ENCODE data around the gene EPHA7.

Gene EPHA7

DNA sequence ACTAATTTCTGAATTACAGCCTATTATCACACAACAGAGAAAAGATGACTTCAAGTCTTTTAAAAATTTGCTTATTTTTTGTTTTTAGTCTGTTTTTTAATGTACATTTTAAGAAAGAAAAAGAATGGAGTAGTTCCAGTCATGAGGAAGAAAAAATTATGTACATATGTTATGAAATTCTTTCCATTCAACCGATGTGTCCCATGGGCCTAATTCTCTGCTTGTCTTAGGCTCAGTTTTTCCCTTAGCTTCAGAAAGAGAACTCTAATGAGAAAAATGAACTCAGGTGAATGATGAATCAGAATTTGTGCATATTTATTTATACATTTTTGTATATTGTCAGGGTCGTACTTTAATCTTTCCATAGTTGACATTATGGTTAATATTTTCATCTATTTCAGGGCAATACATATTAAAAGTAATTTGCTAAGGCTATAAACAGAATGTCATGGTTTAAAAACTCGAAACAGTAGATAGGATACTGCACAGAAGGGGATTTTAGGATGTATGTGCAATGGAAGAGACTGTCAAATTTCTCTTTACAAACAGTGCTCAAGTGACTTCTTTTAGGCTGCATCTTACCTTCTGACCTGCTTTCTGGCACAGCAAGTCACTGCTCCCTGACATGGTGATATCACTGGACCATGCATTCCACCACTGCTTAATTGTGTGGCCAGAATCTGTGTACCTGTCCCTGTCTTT, 153.1 kb downstream of the EPHA7 start:
- no peak for DNase-seq (ENCODE audit: low read depth)
- TF ChIP-seq, protein P1, sequence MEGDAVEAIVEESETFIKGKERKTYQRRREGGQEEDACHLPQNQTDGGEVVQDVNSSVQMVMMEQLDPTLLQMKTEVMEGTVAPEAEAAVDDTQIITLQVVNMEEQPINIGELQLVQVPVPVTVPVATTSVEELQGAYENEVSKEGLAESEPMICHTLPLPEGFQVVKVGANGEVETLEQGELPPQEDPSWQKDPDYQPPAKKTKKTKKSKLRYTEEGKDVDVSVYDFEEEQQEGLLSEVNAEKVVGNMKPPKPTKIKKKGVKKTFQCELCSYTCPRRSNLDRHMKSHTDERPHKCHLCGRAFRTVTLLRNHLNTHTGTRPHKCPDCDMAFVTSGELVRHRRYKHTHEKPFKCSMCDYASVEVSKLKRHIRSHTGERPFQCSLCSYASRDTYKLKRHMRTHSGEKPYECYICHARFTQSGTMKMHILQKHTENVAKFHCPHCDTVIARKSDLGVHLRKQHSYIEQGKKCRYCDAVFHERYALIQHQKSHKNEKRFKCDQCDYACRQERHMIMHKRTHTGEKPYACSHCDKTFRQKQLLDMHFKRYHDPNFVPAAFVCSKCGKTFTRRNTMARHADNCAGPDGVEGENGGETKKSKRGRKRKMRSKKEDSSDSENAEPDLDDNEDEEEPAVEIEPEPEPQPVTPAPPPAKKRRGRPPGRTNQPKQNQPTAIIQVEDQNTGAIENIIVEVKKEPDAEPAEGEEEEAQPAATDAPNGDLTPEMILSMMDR (conservative IDR thresholded peaks at IDR 0.05; ENCODE audit: low read depth, low read length) = no peak

DNA sequence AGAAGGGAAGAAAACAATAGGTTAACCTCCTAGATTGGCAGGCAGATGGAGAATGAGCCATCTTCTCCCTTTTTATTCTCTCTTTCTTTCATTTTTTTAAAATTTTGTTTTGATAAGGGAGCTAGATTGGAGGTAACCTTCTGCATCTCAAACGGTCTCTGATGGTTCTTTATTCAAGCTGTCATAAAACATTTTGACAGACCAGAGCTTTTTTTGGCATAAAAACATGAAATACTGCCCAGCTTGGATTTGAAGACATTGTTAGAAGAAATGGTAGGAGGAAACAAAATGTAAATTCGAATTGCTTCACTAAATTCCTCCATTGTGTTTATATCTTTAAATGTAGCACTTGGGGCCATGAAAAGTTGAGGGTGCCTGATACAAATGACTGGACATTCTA, 158.5 kb downstream of the EPHA7 start:
- no peak for DNase-seq (ENCODE audit: low read depth)
- H3K4me3 ChIP-seq (ENCODE audit: low read length) = no peak overlapping the region
- TF ChIP-seq, protein P1 (conservative IDR thresholded peaks at IDR 0.05; ENCODE audit: low read depth, low read length) = no peak

More for the DNA sequence above, 153.1 kb downstream of the EPHA7 start:
- no peak overlapping the region for H3K4me3 ChIP-seq (ENCODE audit: low read length)

DNA sequence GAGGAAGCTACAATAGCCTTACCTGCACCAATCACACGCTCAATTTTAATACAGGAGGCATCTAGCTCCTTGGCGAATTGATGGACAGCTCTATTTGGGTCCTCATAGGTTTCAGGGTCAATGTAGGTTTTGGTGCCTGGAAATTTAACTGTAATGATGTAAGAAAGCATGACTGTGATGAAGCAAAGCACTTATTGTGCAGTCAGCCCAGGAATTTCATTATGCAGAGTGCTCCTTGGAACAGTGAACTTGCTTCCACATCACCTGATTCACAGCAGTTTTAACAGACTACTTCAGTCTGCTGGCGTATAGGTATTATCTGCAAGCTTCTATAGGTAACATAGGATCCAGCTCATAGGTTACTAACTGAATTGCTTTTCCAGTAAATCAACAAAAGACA, 160.0 kb downstream of the EPHA7 start:
- no peak for DNase-seq (ENCODE audit: low read depth)
- TF ChIP-seq, protein P1 (conservative IDR thresholded peaks at IDR 0.05; ENCODE audit: low read depth, low read length) = no peak
- H3K4me3 ChIP-seq (ENCODE audit: low read length) = no peak overlapping the region

DNA sequence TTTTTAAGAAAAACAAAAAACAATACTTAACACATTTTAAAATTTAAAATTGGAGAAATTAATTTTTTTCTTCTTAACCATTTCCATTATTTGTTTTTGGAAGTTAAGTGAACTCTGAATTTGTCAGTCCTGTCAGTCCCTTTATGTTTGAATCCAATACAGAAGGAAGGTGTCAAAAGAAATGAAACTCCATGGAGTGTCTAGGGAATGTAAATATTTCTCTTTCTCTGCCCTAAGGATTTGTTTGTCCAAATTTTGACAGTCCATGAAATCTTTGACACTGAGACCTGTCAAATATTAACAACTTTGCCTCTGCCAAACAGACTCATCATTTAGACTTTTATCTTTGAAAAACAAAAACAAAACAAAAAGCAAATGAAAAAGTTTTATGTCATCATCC, 166.4 kb downstream of the EPHA7 start:
- no peak overlapping the region for H3K4me3 ChIP-seq (ENCODE audit: low read length)
- TF ChIP-seq, protein P1 (conservative IDR thresholded peaks at IDR 0.05; ENCODE audit: low read depth, low read length) = no peak
- DNase-seq (ENCODE audit: low read depth) = no peak

DNA sequence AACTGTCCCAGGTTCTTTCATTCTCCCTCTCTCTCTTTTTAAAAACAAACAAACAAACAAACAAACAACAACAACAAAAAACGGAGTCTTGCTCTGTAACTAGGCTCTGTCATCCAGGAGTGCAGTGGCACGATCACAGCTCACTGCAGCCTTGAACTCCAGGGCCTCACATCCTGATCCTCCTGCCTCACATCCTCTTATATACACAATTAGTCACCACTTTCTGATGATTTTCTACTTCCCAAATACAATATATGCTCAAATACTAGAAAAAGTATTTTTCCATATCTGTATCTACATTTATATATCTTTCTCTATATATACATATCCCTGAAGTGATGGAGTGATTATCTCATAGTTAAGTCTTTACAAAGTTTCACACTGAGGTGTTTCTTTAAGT, 170.7 kb downstream of the EPHA7 start:
- no peak overlapping the region for H3K4me3 ChIP-seq (ENCODE audit: low read length)
- TF ChIP-seq, protein P1 (conservative IDR thresholded peaks at IDR 0.05; ENCODE audit: low read depth, low read length) = no peak
- no peak for DNase-seq (ENCODE audit: low read depth)

DNA sequence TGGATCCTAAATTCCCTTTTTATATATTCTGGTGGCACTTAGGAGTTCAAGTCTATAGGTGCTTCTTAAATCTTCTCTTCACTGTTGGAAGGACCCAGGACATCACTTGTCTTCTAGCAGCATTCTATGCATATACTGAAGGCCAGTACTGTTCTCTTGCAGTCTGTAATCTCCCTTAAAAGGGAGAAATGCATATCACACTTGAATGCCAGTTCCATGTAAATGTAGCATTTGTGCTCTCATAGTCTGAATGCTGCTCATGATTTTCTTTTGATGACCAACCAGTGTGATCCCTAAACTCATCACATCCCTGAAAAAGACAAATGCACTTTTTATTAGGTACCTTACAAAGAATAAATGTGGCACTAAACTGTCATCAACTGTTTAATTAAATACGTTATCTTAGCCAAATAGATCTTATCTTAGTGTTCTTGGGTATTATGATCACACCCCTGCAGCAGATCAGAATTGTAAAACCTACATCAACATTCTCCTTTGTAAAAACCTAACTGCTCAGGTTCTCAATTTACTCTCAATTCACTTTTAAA, 176.1 kb downstream of the EPHA7 start:
- H3K4me3 ChIP-seq (ENCODE audit: low read length) = no peak overlapping the region
- TF ChIP-seq, protein P1 (conservative IDR thresholded peaks at IDR 0.05; ENCODE audit: low read depth, low read length) = no peak
- no peak for DNase-seq (ENCODE audit: low read depth)

DNA sequence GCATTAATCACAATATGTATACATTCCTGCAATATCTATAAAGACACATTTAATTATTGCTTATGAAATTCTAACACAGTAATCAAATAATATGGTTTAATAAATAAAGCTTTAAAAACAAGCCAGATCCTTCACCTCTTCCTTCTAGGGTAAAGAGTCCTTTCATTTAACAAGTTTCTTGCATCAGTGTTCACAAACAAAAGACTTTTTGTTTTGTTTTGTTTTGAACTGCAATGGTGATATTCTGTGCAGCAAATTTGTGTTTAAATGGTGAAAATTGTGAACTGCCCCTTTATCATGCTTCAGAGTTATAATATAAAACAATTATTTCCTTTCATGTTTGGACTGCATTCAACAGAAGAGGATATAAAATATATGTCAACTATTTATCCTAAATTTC, 177.3 kb downstream of the EPHA7 start:
- no peak overlapping the region for H3K4me3 ChIP-seq (ENCODE audit: low read length)
- no peak for DNase-seq (ENCODE audit: low read depth)
- TF ChIP-seq, protein P1 (conservative IDR thresholded peaks at IDR 0.05; ENCODE audit: low read depth, low read length) = no peak

Measured in retinal pigment epithelial cell (primary cell).